HG03060 (cell line): ENCODE results near the gene KIF18B.

Experiments
- ATAC-seq: cut with Tn5 transposase; IDR thresholded peaks from one replicate; pipeline ENCODE4 v1.9.1; 2021; ENCODE audit warnings: low read depth, moderate number of reproducible peaks; ENCODE audit not compliant: unreplicated experiment

The KIF18B gene

GRCh38 chr17:44884941-44885340 is 62.6 kb downstream of the KIF18B start:
- ATAC-seq, result no peak

GRCh38 chr17:44881145-44881544 is 66.4 kb downstream of the KIF18B start:
- no peak for ATAC-seq

- no peak for ATAC-seq
Observed at GRCh38 chr17:44880062-44880461, 67.5 kb downstream of the KIF18B start.

GRCh38 chr17:44879376-44879775 is 68.2 kb downstream of the KIF18B start:
- ATAC-seq, result no peak

- ATAC-seq, result no peak
Observed at GRCh38 chr17:44878627-44879221, 68.8 kb downstream of the KIF18B start.

- ATAC-seq, result no peak
Observed at GRCh38 chr17:44877121-44877520, 70.5 kb downstream of the KIF18B start.

- no peak for ATAC-seq
Observed at GRCh38 chr17:44875761-44876160, 71.8 kb downstream of the KIF18B start.
